H1 (cell line): ENCODE measurements around the gene PARK7. TPM values are rescaled to one million over a fixed set of nuclear protein-coding genes. Genes with fewer than 3 reads are reported as not detected.

Source experiments
- CTCF ChIA-PET: fragments of 300-600 bp; sonication (Branson Sonifier 250); formaldehyde crosslinking; loops from one replicate; lab custom pipeline; 2021; ENCODE audit not compliant: partially characterized antibody; lab: Charles Lee
- POLR2A ChIA-PET: fragments of 300-600 bp; sonication (Branson Sonifier 250); formaldehyde crosslinking; loops from one replicate; lab custom pipeline; 2021; ENCODE audit warnings: inconsistent platforms; ENCODE audit not compliant: partially characterized antibody; lab: Charles Lee
- DNase-seq, 2 experiments: peaks; one replicate each; pipeline versions ENCODE4 v3.0.0 to v3.0.0-alpha.2; 2010 to 2022; ENCODE audit warnings: low spot score in 2 of 2, low read depth in 1 of 2, mixed read lengths in 1 of 2
- FAIRE-seq: peaks from 2 replicates; lab custom pipeline; 2011; peaks lifted over from hg19 to GRCh38; lab: Jason Lieb, UNC
- H2AFZ ChIP-seq: 2 replicates; pipeline ENCODE4 v1.8.1; 2012; ENCODE audit warnings: low read length, inconsistent platforms
- H2AK5ac ChIP-seq: 2 replicates; pipeline ENCODE4 v1.6.1; 2013; ENCODE audit warnings: low read depth, low read length
- H2BK120ac ChIP-seq: replicated peaks from 2 replicates; pipeline ENCODE3; 2013; ENCODE audit warnings: low read depth, low read length, inconsistent platforms
- H2BK12ac ChIP-seq: 2 replicates; pipeline ENCODE4 v1.6.1; 2013; ENCODE audit warnings: low read depth, low read length
- H2BK15ac ChIP-seq: 2 replicates; pipeline ENCODE4 v1.6.1; 2013; ENCODE audit warnings: low read length
- H2BK20ac ChIP-seq: 2 replicates; pipeline ENCODE4 v1.6.1; 2013; ENCODE audit warnings: low read length
- H2BK5ac ChIP-seq: 2 replicates; pipeline ENCODE4 v1.6.1; 2013; ENCODE audit warnings: low read depth, low read length
- H3K14ac ChIP-seq: 2 replicates; pipeline ENCODE4 v1.6.1; 2013; ENCODE audit warnings: inconsistent platforms; ENCODE audit not compliant: insufficient read length
- H3K18ac ChIP-seq: 2 replicates; pipeline ENCODE4 v1.6.1; 2013; ENCODE audit warnings: low read length; ENCODE audit errors: extremely low read depth
- H3K23ac ChIP-seq: 2 replicates; pipeline ENCODE4 v1.6.1; 2013; ENCODE audit warnings: inconsistent platforms; ENCODE audit not compliant: insufficient read length
- H3K23me2 ChIP-seq: 2 replicates; pipeline ENCODE4 v1.6.1; 2013; ENCODE audit warnings: low read depth, low read length
- H3K27ac ChIP-seq: 2 replicates; pipeline ENCODE4 v1.6.1; 2011; ENCODE audit warnings: low read depth, low read length, inconsistent platforms
- H3K27me3 ChIP-seq, 4 experiments: replicated peaks in 1 of 4; 1 replicate in 1 of 4; 2 replicates in 3 of 4; pipeline versions ENCODE4 v1.6.1 to v1.8.1; 2011 to 2013; ENCODE audit warnings: low read length in 3 of 4, mild to moderate bottlenecking in 3 of 4, inconsistent platforms in 2 of 4, mixed read lengths in 2 of 4, moderate library complexity in 1 of 4; ENCODE audit not compliant: control insufficient read depth in 3 of 4, insufficient read depth in 3 of 4; ENCODE audit errors: extremely low read depth in 1 of 4
- H3K36me3 ChIP-seq, 4 experiments: 2 replicates each; pipeline versions ENCODE4 v1.6.1 to v1.8.1; 2011 to 2013; ENCODE audit warnings: mild to moderate bottlenecking in 4 of 4, low read length in 3 of 4, moderate library complexity in 2 of 4, control low read depth in 1 of 4, inconsistent platforms in 1 of 4; ENCODE audit not compliant: insufficient read depth in 4 of 4, control insufficient read depth in 2 of 4
- H3K4ac ChIP-seq: replicated peaks from 2 replicates; pipeline ENCODE3; 2013; ENCODE audit warnings: low read length, low read depth, mixed read lengths, inconsistent platforms; ENCODE audit not compliant: insufficient read length
- H3K4me1 ChIP-seq, 4 experiments: replicated peaks in 1 of 4; 1 replicate in 1 of 4; 2 replicates in 3 of 4; pipeline versions ENCODE4 v1.6.1 to v1.8.1; 2011 to 2013; ENCODE audit warnings: low read length in 3 of 4, inconsistent platforms in 2 of 4, mixed read lengths in 1 of 4; ENCODE audit not compliant: insufficient read depth in 4 of 4, control insufficient read depth in 3 of 4
- H3K4me2 ChIP-seq, 2 experiments: 2 replicates each; pipeline versions ENCODE4 v1.6.1 to v1.8.1; 2011 to 2013; ENCODE audit warnings: low read depth in 2 of 2, low read length in 2 of 2, control low read depth in 1 of 2, inconsistent platforms in 1 of 2, mild to moderate bottlenecking in 1 of 2; ENCODE audit not compliant: insufficient read depth in 1 of 2
- H3K4me3 ChIP-seq, 4 experiments: fragments of 200-600, 300-600 bp in 1 of 4; sonication (generic), shearing (Covaris generic), sonication (Bioruptor Twin) in 1 of 4; 2 replicates each; pipeline versions ENCODE4 v1.5.1 to v1.8.1; 2011 to 2016; ENCODE audit warnings: low read length in 4 of 4, low read depth in 3 of 4, control low read depth in 2 of 4, inconsistent platforms in 2 of 4, mild to moderate bottlenecking in 2 of 4, mixed read lengths in 1 of 4, moderate library complexity in 1 of 4; ENCODE audit not compliant: insufficient read depth in 2 of 4; ENCODE audit errors: extremely low read depth in 1 of 4
- H3K56ac ChIP-seq: replicated peaks from 2 replicates; pipeline ENCODE3; 2013; ENCODE audit warnings: low read depth, mild to moderate bottlenecking, mixed read lengths, low read length, inconsistent platforms; ENCODE audit not compliant: insufficient read length
- H3K79me1 ChIP-seq: 2 replicates; pipeline ENCODE4 v1.6.1; 2013; ENCODE audit warnings: low read depth, low read length, control low read depth
- H3K79me2 ChIP-seq, 2 experiments: 2 replicates each; pipeline versions ENCODE4 v1.6.1 to v1.8.1; 2012 to 2013; ENCODE audit warnings: low read length in 2 of 2, mild to moderate bottlenecking in 2 of 2, inconsistent platforms in 1 of 2; ENCODE audit not compliant: insufficient read depth in 2 of 2, control insufficient read depth in 1 of 2
- H3K9ac ChIP-seq, 4 experiments: replicated peaks in 1 of 4; 1 replicate in 1 of 4; 2 replicates in 3 of 4; pipeline versions ENCODE4 v1.6.1 to v1.8.1; 2011 to 2013; ENCODE audit warnings: low read depth in 3 of 4, low read length in 3 of 4, control low read depth in 2 of 4, mild to moderate bottlenecking in 2 of 4, moderate library complexity in 2 of 4, inconsistent platforms in 1 of 4; ENCODE audit errors: extremely low read depth in 1 of 4
- H3K9me3 ChIP-seq, 2 experiments: 2 replicates each; pipeline versions ENCODE4 v1.6.1 to v1.8.1; 2012 to 2013; ENCODE audit warnings: mild to moderate bottlenecking in 2 of 2, moderate library complexity in 2 of 2, control low read depth in 1 of 2, inconsistent platforms in 1 of 2, low read depth in 1 of 2, low read length in 1 of 2, mixed read lengths in 1 of 2; ENCODE audit not compliant: insufficient read depth in 2 of 2
- H4K20me1 ChIP-seq, 2 experiments: replicated peaks in 1 of 2; 2 replicates each; pipeline versions ENCODE3 to v1.8.1; 2011 to 2013; ENCODE audit warnings: inconsistent platforms in 2 of 2, low read length in 2 of 2, mild to moderate bottlenecking in 1 of 2; ENCODE audit not compliant: insufficient read depth in 2 of 2, control insufficient read depth in 1 of 2
- H4K5ac ChIP-seq: 2 replicates; pipeline ENCODE4 v1.6.1; 2013; ENCODE audit warnings: low read length, low read depth, mixed read lengths, inconsistent platforms; ENCODE audit not compliant: insufficient read length
- H4K8ac ChIP-seq: 2 replicates; pipeline ENCODE4 v1.8.0; 2013; ENCODE audit warnings: mild to moderate bottlenecking, moderate library complexity, low read length, inconsistent platforms; ENCODE audit not compliant: insufficient read depth; ENCODE audit errors: extremely low read depth
- H4K91ac ChIP-seq: replicated peaks from 2 replicates; pipeline ENCODE3; 2013; ENCODE audit warnings: low read length, mixed read lengths, inconsistent platforms; ENCODE audit not compliant: insufficient read length
- BACH1 ChIP-seq: IDR thresholded peaks from 2 replicates; pipeline ENCODE4 v1.6.1; 2012; ENCODE audit warnings: low read length, improper control_type of control experiment
- BCL11A ChIP-seq, 2 experiments: IDR thresholded peaks; one replicate each; pipeline ENCODE4 v1.6.1; 2011; ENCODE audit warnings: low read depth in 2 of 2, low read length in 2 of 2, mild to moderate bottlenecking in 2 of 2
- CEBPB ChIP-seq: IDR thresholded peaks from 2 replicates; pipeline ENCODE4 v1.6.1; 2012; ENCODE audit warnings: low read depth, low read length
- CHD2 ChIP-seq: IDR thresholded peaks from 2 replicates; pipeline ENCODE4 v1.6.1; 2012; ENCODE audit warnings: low read length, improper control_type of control experiment
- FOSL1 ChIP-seq: IDR thresholded peaks from 2 replicates; pipeline ENCODE4 v1.6.1; 2011; ENCODE audit warnings: mild to moderate bottlenecking, low read depth, low read length, moderate library complexity; ENCODE audit not compliant: insufficient read depth
- KDM1A ChIP-seq: fragments of 200-600, 300-600 bp; sonication (generic); IDR thresholded peaks from 2 replicates; pipeline ENCODE4 v1.7.1; 2016; ENCODE audit warnings: mild to moderate bottlenecking, low read length, borderline replicate concordance
- POLR2AphosphoS5 ChIP-seq: IDR thresholded peaks from 2 replicates; pipeline ENCODE4 v1.6.1; 2011; ENCODE audit warnings: low read depth, low read length
- RFX5 ChIP-seq: IDR thresholded peaks from 2 replicates; pipeline ENCODE4 v1.6.1; 2011; ENCODE audit warnings: low read depth, low read length, improper control_type of control experiment, borderline replicate concordance
- SP2 ChIP-seq: IDR thresholded peaks from 2 replicates; pipeline ENCODE4 v1.6.1; 2012; ENCODE audit warnings: mild to moderate bottlenecking, low read length, inconsistent platforms
- SUZ12 ChIP-seq: fragments of 200-600 bp; sonication (generic); IDR thresholded peaks from 2 replicates; pipeline ENCODE4 v1.6.1; 2012; ENCODE audit warnings: mild to moderate bottlenecking, inconsistent platforms, low read length, moderate library complexity, mixed read lengths
- TEAD4 ChIP-seq: IDR thresholded peaks from 2 replicates; pipeline ENCODE4 v1.6.1; 2012; ENCODE audit warnings: low read depth, low read length, inconsistent platforms, mixed read lengths
- WGBS, 2 experiments: shearing (Covaris generic) in 1 of 2; methylation state at CpG; one replicate each; pipeline versions ENCODE4 v1.1.6 to v1.1.7; 2013 to 2015; ENCODE audit warnings: low lambda C conversion rate in 2 of 2, mixed read lengths in 2 of 2, inconsistent platforms in 1 of 2, low coverage in 1 of 2, missing lambda C conversion rate in 1 of 2; ENCODE audit not compliant: insufficient replicate concordance in 2 of 2, insufficient coverage in 1 of 2, insufficient read length in 1 of 2; ENCODE audit errors: extremely low coverage in 1 of 2, missing lambda C conversion rate in 1 of 2; 5-methylcytosine and 5-hydroxymethylcytosine counted together
- polyA plus RNA-seq, 7 experiments: library from polyadenylated mRNA; depleted of rRNA in 3 of 7; stranded (reverse) in 5 of 7; unstranded in 2 of 7; fragments of >200 nt in 5 of 7; fragments of 200-250 nt in 2 of 7; gene quantifications; 1 replicate in 5 of 7; 2 replicates in 1 of 7; 4 replicates in 1 of 7; pipeline versions ENCODE4 v1.2.1 to v1.2.3, GENCODE V29; 2011 to 2013; ENCODE audit warnings: missing spikeins in 2 of 7, mixed read lengths in 2 of 7
- total RNA-seq: library from RNA; stranded (reverse); fragmentation: NEBNext Ultra II Directional; extraction: Animal tissue kit (Norgen Biotek cat#: 25700); gene quantifications from 2 replicates; pipeline ENCODE4 v1.2.1, GENCODE V29; 2021
- TF ChIP-seq, protein P1 (sequence below): IDR thresholded peaks from 2 replicates; pipeline ENCODE4 v1.6.1; 2011; ENCODE audit warnings: low read length, improper control_type of control experiment

The PARK7 gene
- total and polyA plus RNA-seq, 2 of the 8 experiments (the other 6 are each of a cell fraction or from before 2014, with no cell fraction given): 206 to 383 TPM

DNA sequence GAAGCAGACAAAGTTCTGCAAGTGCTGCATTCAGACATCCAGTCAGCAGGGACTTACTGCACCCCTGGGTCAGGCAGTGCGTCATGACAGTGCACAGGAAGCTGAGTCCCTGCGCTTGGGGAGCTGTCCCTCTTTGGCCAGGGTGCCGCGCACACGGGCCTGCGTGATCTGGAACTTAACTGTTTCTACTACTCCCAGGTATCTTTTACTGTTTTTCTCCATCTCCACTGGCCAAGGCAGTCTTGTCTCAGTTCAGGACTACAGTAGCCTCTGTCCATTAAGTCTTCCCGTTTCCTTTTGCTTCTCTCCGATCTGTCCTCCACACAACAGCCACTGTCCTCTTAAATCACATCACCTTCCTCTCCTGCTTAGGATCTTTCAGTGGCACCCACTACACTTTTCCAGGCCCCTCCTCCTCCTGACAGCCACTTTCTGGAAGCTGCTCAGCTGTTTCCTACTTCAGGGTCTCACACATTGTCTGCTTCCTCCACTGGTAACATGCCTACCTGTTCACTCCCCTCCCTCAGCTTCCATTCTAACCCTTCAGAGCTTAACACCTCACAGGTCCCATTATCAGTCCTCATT lies 48.7 kb downstream of the PARK7 start:
- CTCF ChIA-PET: interaction anchor here (0.9 to 12.6 kb wide), 4 partner anchors 27 to 307 kb away, joined by 4 to 211 read pairs (median 16); partner anchors contain the start of gene SLC45A1
- TF ChIP-seq SUZ12 (no peak), FOSL1 (no peak), TEAD4 (no peak), KDM1A (no peak), BACH1 (no peak), CHD2 (no peak), BCL11A (IDR thresholded peaks at IDR 0.05; ENCODE audit: low read depth in 2 of 2, low read length in 2 of 2) (no peak), RFX5 (no peak), CEBPB (no peak), POLR2AphosphoS5 (no peak), SP2 (no peak)
- TF ChIP-seq, protein P1, sequence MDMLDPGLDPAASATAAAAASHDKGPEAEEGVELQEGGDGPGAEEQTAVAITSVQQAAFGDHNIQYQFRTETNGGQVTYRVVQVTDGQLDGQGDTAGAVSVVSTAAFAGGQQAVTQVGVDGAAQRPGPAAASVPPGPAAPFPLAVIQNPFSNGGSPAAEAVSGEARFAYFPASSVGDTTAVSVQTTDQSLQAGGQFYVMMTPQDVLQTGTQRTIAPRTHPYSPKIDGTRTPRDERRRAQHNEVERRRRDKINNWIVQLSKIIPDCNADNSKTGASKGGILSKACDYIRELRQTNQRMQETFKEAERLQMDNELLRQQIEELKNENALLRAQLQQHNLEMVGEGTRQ: no peak

More for the DNA sequence above, 48.7 kb downstream of the PARK7 start:
- H4K5ac ChIP-seq: no peak overlapping the region
- H3K9me3 ChIP-seq: no peaks in the 10 kb centered on the region
- peaks cover 2 to 6% (median 3%) of the 10 kb centered on the region in 4 experiments; a peak in 5 of 7 replicates for H3K4me1 ChIP-seq
- DNase-seq (no peak), FAIRE-seq (no peak)
- no peak overlapping the region for H3K18ac ChIP-seq
- H2AFZ ChIP-seq: no peak overlapping the region
- H2BK5ac ChIP-seq: no peak overlapping the region
- H2BK12ac ChIP-seq: no peak overlapping the region
- H3K27ac ChIP-seq: no peak overlapping the region
- 95% methylated on average over 8 of the region's 8 CpGs; no CpG with 5 or more reads in 1 of the 2 experiments for WGBS, 2 experiments
- no peak overlapping the region for H2BK120ac ChIP-seq
- H3K27me3 ChIP-seq: no peaks in the 10 kb centered on the region
- no peak overlapping the region for H3K4me3 ChIP-seq
- no peak overlapping the region for H3K56ac ChIP-seq
- H2BK15ac ChIP-seq: no peak overlapping the region
- H4K20me1 ChIP-seq: peaks cover 0 to 3% of the 10 kb centered on the region in 2 experiments
- POLR2A ChIA-PET: no interaction called here
- H3K9ac ChIP-seq: no peak overlapping the region
- H4K8ac ChIP-seq: no peak overlapping the region
- no peak overlapping the region for H3K4ac ChIP-seq
- no peak overlapping the region for H3K23ac ChIP-seq
- H3K4me2 ChIP-seq: no peak overlapping the region
- no peak overlapping the region for H3K14ac ChIP-seq
- no peaks in the 10 kb centered on the region; the same call in 1 of the 2 replicates for H3K79me1 ChIP-seq
- H3K36me3 ChIP-seq: peaks cover 12 to 41% (median 28%) of the 10 kb centered on the region in 4 experiments
- no peak overlapping the region for H4K91ac ChIP-seq
- peaks cover 0 to 20% of the 10 kb centered on the region in 2 experiments; a peak in 3 of 4 replicates for H3K79me2 ChIP-seq
- H3K23me2 ChIP-seq: no peaks in the 10 kb centered on the region
- no peak overlapping the region for H2BK20ac ChIP-seq
- H2AK5ac ChIP-seq: no peak overlapping the region
